Stimulated activated CD4-positive, alpha-beta T cell treated with anti-CD3 and anti-CD28 coated beads, Interleukin-4, amount 100 ng/mL, for 24 hours (primary cell): Measurements from ENCODE around the gene H1-8.
"Not testable (repeated sequence)": the region's sequence is repeated elsewhere in the genome, so short reads cannot be mapped to it uniquely, and the experiment has no call there.

Source experiments
- DNase-seq: peaks from one replicate; pipeline ENCODE4 v3.0.0-alpha.2; 2020

Gene H1-8

DNA sequence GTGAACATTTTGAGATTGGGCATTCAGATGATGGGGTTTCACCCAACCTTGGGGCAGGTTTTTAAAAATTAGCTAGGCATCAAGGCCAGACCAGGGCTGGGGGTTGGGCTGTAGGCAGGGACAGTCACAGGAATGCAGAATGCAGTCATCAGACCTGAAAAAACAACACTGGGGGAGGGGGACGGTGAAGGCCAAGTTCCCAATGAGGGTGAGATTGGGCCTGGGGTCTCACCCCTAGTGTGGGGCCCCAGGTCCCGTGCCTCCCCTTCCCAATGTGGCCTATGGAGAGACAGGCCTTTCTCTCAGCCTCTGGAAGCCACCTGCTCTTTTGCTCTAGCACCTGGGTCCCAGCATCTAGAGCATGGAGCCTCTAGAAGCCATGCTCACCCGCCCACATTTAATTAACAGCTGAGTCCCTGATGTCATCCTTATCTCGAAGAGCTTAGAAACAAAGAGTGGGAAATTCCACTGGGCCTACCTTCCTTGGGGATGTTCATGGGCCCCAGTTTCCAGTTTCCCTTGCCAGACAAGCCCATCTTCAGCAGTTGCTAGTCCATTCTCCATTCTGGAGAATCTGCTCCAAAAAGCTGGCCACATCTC lies 8.4 kb upstream of the H1-8 start:
- DNase-seq: no peak

DNA sequence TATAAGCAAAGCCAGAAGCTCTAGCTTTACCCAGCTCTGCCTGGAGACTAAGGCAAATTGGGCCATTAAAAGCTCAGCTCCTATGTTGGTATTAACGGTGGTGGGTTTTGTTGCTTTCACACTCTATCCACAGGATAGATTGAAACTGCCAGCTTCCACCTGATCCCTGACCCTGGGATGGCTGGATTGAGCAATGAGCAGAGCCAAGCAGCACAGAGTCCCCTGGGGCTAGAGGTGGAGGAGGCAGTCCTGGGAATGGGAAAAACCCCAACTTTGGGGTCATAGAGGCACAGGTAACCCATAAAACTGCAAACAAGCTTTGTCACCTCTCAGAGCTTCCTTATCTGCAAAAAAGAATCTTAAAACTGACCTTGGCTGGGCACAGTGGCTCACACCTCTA lies 7.9 kb upstream of the H1-8 start:
- no peak for DNase-seq

DNA sequence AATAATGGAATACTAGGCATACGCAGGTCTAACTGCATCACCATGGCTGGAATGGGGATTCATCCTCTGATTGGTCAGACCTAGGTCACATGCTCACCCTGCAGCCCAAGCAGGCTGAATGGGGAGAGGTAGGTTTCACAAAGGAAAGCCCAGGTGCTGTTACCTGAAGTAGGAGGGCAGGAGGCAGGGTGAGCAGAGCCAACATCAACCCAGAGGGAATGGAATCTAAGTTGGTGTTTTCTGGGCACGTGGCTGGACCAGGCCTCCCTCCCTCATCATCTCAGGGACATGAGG lies 6.7 kb upstream of the H1-8 start:
- no peak for DNase-seq

DNA sequence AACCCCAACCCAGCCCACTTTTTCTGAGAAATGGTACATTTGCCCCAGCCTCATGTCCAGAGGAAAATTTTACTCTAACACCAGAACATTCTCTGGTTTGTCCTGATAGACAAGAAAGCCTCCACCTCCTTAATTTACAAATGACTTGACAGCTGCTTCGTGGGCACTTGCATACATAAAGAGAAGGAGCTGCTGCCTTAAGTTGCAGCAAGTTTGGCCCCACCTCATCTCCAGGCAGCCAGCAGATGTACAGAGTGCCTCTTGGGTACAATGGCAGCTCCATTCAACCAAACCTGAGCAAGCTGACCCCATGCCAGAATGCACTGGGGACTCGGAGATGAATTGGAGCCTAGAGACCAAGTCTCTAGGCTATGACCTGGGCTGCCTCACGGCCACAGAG lies 6.2 kb upstream of the H1-8 start:
- no peak for DNase-seq

DNA sequence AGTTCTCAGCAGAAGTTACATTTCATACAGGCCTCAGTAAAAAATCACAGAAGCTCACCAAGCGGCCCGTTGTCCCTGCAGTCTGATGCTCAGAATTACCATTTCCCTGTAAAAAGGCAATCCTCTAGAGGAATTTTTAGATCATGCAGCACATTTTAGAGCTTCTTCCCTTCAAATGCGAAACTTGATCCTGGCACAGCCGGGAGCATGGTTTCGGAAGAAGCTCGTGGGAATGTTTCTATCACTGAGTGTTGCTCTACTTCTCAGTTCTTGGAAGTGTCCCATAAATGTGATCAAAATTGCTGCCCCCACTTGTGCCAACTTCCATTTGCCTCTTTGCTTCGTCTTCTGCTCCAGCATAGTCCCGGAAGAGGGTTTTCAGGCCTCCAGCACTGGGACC lies 3.8 kb upstream of the H1-8 start:
- no peak for DNase-seq

DNA sequence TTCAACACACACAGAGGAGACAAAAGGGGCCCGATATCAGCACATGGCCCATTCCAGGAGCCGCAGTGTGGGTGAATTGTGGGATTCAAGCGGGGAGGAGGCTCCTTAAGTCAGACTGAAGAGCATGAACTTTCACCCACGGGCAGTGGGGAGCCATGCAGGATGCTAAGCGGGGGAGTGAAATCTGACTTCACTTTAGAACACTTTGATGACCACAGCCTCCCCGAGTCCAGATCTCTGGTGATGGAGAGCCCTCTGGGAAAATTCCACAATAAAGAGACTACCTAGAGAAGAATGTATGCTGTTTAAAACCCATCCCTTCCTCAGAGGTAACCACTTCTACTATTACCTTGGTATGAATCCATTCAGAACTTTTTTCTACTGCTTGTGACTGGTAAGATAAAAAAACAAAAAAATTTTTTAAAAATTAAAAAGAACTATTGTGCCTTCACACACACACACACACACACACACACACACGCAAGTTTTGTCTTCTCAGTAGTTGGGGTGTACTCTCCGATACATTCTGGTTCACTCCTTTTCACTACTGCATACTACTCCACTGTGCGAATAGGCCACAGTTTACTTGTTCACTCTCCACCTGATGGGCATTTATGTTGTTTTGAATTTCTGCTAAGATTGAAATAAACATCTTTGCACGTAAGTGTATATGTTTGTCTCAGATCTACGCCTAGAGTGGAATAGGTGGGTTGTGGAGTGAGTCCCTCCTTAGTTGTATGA lies 2.0 kb upstream of the H1-8 start:
- no peak for DNase-seq

DNA sequence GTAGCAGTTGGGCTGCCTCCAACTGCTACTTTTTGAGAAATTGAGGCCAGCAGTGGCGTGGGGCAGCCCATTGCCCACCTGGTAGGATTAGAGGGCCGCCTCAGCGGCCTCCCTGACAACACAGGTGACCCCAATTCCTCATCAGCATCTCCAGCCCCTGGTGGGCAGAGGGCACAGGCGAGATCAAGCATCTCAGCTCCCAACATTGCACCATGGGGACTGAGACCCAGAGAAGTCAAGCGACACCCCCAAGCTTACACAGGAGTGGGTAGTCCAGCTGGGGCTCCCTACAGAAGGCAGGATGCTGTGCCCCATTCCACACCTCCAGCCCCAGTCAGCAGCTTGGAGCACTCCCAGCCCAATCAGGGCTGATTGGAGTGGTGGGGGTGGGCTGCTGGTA lies 228 bp upstream of the H1-8 start:
- no peak for DNase-seq

DNA sequence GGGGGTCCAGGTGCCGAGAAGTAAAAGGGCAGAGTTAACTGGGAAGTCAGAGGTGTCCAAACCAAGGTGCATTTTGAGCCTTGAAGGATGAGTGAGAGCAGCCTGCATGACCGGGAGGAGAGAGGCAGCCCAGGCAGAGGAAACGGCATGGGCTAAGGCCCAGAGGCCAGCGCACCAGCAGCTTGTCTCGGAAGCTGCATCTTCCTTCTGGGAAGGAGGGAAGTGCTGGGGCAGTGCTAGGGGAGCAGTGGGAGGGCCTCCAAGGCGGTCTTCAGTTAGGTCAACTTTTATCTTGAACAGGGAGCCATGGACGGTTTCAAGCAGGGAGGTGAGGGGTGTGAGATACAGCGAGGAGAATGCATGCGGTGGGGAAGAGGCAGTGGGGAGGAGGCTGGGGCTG lies 1.0 kb downstream of the H1-8 start:
- DNase-seq: no peak

DNA sequence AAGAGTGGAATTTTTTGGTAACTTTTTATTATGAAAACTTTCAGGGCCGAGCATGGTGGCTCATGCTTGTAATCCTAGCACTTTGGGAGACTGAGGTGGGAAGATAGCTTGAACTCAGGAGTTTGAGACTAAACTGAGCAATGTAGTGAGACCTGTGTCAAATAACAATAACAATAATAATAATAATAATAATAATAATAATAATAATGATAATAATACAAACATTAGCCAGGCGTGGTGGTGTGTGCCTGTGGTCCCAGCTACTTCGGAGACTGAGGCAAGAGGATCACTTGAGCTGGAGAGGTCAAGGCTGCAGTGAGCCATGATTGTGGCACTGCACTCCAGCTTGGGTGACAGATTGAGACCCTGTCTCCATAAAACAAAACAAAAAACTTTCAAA lies 3.0 kb downstream of the H1-8 start:
- not testable (repeated sequence) for DNase-seq

DNA sequence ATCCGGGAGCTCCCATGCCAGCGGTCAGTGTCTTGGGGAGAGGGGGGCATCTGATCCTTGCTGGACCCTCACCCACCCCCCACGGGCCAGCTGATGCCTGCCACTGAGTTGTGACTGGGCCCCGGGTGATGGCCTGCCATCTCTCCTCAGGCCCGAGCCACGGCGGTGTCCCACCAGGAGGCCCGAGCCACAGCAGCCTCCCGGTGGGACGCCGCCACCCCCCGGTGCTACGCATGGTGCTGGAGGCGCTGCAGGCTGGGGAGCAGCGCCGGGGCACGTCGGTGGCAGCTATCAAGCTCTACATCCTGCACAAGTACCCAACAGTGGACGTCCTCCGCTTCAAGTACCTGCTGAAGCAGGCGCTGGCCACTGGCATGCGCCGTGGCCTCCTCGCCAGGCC lies 4.3 kb downstream of the H1-8 start:
- no peak for DNase-seq

DNA sequence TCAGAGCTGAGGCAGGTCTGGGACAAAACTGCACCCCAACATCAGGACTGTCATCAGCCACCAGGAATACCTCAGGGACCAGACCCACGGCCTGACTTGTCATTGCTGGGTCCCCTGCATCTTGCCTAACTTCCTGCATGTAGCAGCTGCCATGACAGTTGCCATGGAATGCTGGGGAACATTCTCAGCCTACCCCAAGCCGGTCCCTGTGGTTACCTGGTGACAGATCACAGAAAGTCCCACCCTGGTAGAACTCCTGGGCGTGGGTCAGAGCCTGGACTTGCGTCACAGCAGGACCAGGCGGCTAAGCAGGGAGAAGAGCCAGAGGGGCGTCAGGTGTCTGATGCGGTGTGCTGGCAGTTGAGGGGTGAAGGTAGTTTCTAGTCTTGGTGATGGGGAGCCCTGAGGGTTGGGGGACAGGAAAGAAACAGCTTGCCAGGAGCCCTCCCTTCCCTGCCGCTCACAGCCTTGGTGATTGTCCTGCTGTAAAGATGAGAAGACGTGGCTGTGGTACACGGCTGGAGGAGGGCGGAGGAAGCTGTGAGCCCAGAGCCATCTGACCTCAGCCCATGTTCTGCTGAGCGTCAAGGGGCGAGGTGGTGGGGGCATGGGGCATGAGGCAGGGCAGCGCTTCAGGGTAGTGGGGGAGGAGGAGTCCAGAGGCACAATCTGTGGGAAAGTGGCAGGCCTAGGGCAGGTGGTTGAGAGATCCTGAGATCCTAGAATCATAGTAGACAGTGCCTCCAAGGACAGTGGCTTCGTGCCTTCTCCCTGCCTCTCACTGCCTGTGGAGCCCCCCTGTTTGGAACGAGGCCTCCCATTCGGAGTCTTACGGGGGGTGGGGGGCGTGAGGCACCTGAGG lies 5.4 kb downstream of the H1-8 start:
- no peak for DNase-seq

DNA sequence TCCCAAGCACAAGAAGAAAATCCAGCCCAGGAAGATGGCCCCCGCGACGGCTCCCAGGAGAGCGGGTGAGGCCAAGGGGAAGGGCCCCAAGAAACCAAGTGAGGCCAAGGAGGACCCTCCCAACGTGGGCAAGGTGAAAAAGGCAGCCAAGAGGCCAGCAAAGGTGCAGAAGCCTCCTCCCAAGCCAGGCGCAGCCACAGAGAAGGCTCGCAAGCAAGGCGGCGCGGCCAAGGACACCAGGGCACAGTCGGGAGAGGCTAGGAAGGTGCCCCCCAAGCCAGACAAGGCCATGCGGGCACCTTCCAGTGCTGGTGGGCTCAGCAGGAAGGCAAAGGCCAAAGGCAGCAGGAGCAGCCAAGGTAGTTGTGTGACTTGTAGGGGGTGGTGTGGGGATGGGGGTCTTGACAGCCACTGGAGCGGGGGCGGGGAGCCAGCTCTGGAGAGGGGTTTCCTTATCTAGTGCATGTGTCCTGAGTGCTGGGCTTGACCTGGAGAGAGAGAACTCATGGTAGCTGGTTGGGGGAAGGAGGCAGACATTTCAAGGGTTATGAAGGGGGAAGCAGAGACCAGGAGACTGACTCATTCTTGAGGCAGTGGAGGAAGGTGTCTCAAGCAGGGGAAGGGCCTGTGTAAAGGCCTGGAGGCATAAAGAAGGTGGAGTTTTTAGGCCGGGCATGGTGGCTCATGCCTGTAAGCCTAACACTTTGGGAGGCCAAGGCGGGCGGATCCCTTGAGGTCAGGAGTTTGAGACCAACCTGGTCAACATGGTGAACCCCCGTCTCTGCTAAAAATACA lies 6.2 kb downstream of the H1-8 start:
- DNase-seq: no peak

DNA sequence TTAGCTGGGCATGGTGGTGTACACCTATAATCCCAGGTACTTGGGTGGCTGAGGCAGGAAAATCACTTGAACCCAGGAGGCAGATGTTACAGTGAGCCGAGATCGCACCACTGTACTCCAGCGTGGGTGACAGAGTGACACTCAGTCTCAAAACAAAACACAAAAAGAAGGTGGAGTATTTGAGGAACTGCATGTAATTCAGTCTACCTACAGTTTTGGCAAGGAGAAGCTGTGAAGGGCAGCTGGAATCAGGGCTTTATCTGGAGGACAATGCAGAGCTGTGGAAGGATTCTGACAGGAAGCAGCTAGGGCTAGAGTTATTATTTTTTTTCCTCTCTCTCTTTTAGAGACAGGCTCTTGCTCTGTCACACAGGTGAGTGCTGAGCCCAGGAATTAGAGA lies 6.8 kb downstream of the H1-8 start:
- no peak for DNase-seq

DNA sequence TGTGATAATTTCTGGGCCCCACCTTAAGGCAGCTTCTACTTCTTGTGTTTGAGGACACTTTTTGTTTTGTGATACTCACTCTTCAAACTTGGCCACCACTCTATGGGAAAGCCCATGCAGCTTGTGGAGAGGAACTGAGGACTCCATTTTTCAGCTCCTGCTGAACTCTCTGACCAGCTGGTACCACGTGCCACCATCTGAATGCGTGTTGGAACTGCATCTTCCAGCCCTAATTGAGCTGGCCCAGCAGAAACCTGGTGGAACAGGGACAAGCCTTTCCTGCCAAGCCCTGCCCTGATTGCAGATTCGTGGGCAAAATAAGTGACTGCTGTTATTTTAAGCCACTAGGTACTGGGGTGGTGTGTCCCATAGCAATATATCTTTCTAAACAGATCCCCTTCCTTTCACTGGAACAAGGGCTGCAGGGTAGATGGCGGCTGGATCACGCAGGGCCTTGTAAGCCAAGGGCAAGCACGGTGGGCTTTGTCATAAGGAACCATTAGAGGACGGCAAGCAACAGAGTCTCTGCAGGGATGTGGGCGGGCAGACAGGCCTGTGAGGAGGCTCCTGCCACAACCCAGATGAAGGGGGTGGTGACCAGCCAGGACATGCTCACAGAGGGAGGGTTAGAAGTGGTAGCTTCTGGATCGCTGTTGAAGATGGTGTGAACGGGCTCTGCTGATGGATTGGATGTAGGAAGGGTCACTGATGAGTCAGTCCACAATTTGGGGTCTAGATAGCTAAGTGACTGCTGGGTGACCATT lies 9.5 kb downstream of the H1-8 start:
- no peak for DNase-seq

DNA sequence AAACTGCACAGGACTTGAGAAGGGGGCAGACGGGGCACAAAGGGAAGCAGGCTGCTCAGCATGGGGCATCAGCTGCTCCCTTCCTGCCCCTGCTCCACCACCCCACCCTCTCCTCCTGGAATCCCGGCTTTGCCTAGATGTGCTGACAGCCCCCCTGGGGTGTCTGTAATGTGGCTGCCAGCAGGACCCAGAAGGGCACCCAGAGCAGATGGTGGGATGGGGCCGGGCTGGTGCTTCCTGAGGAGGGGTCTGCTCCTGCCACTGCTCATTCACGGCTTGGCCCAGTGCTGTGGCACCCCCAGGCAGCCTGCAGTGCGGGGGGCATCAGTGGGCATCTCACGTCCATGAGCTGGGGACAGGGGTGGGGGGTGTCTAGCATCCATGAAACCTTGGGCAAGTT lies 10.2 kb downstream of the H1-8 start:
- no peak for DNase-seq

DNA sequence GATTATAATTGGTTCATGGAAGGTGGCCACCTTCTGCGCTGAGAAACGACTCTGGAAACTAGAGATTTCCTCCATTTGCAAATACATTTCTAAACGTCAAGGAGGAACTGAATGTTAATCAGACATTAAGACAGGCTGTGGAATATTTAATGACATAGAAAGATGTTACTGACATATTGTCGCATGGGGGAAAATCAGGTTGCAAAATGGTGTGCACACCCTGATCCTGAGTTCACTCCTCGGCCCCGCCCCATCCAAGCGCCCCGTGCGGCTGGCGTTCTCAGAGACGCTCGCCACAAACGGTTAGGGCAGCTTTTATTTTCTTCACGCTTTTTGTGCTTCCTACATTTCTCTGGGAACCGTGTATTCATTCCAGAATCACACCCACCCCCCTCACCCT lies 10.7 kb downstream of the H1-8 start:
- DNase-seq: no peak

DNA sequence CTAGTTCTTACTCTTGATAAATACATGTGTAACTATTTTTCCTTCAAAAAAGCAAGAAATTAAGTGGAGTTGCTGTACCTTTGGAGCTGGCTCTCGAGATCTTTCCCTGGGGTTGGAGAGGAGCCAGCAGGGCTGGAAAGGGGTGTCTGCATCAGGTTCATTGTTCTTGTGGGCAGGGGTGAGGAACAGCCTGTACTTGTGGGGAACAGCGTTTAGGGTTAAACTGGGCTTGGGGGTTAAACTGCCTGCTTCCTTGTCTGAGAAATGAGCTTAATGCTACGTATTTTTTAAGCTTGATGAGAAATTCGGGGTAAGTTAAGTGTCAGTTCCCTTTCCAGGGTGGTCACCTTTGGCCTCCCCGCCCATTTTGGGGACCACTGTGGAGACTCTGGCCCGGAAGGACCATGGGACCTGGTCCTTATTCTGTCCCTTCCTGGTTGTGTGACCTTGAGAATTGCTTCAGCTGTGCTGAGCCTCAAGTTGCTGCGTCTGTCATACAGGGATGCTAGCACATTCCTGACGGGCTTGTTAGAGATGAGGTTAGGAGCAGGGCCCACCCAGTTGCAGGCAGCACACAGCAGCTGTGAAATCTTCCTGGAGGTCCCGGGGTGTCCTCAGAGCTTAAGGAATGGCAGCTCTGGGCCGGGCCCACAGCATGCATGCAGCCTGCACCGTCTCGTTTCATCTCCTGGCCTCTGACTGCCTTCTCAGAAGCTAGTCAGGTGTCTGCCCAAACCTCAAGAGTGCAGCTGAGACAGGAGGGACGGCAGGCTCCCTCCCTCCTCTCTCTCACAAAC lies 11.6 kb downstream of the H1-8 start:
- DNase-seq: no peak

DNA sequence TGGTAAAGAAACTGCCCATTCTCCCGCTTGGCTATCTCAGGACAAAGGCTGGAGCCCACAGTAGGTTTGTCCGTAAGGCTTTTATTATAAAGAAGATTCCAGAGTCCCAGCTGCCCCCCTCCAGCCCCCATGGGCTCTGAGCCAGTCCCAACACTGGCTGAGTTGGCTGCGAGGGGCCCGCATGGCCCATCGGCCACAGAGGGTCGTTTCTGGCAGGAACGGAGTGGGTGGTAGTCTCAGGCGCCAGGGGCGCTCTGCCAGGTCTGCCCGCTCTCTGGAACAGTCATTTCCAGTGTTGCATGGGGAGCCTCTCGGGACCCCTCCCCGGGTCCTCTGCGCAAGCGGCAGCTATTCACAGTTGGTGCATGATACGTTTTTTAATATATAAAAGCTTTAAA lies 12.2 kb downstream of the H1-8 start:
- no peak for DNase-seq

DNA sequence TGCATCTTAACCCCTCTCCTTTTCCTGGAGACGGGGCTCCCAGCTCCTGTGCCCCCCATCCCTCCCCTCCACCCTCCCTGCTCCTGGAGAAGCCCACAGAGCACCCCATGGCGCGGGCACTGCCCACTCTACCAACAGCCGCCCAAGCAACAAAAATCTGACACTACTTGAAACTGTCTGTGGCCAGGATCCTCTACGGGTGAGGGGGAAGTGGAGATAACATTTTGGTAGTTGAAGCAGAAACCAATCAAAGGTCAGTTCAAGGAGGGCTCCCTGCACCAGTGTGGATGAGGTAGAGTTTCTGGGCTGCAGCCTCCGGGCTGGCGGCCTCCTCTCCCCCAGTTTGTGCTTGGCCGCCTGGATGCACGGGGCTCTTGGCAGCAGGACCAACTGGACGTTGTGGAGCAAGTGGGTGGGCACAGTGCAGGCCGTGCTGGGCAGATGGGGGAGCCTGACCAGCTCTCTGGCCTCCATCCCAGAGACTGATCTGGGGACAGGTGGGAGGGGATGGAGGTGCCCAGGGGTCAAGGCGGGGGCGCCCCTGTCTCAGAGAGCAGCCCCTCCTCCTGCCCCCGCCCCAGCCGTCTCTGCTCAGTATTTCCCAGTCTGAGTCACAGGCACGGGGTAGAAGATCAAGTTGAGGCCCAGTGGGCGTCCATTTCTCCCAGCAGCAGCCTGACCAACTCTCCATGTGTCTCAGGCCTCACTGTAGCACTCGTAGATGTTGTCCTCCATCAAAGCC lies 12.8 kb downstream of the H1-8 start:
- no peak for DNase-seq

DNA sequence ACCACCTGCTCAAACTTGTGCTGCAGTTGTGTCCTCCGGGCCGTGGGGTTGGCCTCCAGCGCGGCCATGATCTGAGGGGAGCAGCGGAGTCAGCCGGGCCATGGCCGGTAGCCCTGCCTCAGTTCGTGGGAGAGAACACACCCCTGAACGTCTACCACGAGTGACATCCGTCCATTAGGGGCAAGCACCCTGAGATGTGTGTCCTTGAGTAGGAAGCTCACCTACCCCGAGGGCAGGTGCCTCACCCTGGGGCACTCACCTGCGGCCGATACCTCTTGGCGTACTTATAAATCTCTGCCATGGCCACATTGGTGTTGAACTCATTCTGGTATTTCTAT lies 13.4 kb downstream of the H1-8 start:
- no peak for DNase-seq

DNA sequence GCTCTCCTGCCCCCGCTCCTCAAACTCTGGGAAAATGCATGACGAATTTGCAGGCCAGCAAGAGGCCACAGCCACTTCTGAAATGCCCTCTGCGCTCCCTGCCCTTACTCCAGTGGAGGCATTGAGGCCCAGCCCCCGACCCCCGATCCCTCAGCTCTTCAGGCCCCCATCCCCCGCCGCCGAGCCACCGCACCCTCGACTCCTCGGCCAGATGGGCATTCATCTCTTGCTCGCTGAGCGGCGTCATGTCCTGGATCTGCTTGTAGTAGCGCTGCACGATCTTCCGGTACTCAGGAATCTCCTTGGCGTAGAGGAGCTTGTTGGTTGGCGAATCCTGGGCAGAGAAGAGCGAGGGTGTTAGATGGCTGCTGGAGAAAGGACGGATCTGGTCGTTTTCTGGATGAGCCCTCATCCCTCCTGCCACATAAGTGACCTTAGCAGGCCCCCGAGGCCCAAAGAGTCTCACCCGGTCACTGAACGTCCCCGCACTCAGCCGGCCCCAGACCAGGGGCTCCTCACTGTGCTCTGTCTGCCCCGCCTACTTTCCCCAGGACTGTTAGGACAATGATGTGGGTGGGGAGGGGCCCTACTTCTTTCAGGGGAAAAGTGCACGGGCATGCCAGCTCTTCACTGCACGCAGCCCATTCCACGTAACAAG lies 14.0 kb downstream of the H1-8 start:
- no peak for DNase-seq
